Measurements from ENCODE around the gene SLC25A19. TPM values are rescaled to one million over a fixed set of nuclear protein-coding genes. Genes with fewer than 3 reads are reported as not detected.

Gene SLC25A19
- total and polyA plus RNA-seq, 2 of the 8 experiments (the other 6 are each of a cell fraction or from before 2014, with no cell fraction given), result 28.6 to 32.6 TPM

- TF ChIP-seq SAP30 (IDR thresholded peaks at IDR 0.05; ENCODE audit: insufficient read depth, insufficient replicate concordance, low read length) (no peak), CREB1 (IDR thresholded peaks at IDR 0.05) (no peak), GTF2F1 (IDR thresholded peaks at IDR 0.05; ENCODE audit: borderline replicate concordance, low read depth, low read length) (no peak), ASH2L (IDR thresholded peaks at IDR 0.05; ENCODE audit: low read length) (no peak), JUND (IDR thresholded peaks at IDR 0.05; ENCODE audit: low read length) (no peak), POLR2AphosphoS5 (IDR thresholded peaks at IDR 0.05; ENCODE audit: low read depth, low read length) (no peak)
These were observed 57.3 kb downstream of the SLC25A19 start (continued) for GRCh38 chr17:75231741-75232464.
